ENCODE measurements around the gene SIM2.

The SIM2 gene

DNA sequence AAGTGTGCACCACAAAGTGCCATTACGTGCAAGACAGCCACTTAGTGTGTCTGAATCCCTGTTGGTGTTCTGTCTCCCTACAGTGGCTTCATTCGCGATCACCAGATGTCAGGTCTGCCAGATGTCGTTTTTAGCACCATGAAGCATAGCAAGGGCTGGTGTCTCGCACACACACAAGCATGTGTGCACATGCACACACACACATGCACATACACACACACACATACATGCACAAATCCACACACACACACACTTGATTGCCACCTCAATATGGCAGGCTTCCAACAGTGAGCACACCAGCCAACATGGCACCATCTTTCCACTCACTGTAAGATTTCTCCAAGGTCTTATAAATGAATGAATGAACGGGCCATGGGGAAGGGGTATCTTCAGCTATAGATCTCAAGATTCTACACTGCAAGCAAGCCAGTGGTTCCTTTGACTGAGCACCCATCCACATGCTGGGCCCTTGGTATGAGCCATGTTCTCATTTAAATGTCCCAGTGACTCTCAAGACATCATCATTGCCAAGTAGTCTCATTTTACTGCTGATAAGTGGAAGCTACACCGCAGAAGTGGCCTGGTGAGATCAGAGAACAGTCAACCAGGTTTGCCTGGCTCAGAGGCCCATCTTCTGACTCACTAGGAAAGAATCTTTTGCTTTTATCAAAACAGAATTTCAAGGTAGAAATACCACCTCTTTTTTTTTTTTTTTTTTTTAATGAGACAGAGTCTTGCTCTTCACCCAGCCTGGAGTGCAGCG, 84.9 kb downstream of the SIM2 start:
- Histone ChIP-seq H3K9me3 (replicated peaks; ENCODE audit: low read length) (no peaks in the 10 kb centered on the region), H3K27me3 (ENCODE audit: control insufficient read depth, insufficient read depth, low read length) (no peaks in the 10 kb centered on the region), H3K4me1 (ENCODE audit: control insufficient read depth, insufficient read depth, low read length) (peaks cover 9% of the 10 kb centered on the region), H3K4me3 (ENCODE audit: low read length) (no peak overlapping the region), H3K9ac (ENCODE audit: low read depth, low read length) (no peak overlapping the region), H3K4me2 (ENCODE audit: low read length) (no peak overlapping the region), H3K36me3 (ENCODE audit: insufficient read depth, low read length) (no peaks in the 10 kb centered on the region)

DNA sequence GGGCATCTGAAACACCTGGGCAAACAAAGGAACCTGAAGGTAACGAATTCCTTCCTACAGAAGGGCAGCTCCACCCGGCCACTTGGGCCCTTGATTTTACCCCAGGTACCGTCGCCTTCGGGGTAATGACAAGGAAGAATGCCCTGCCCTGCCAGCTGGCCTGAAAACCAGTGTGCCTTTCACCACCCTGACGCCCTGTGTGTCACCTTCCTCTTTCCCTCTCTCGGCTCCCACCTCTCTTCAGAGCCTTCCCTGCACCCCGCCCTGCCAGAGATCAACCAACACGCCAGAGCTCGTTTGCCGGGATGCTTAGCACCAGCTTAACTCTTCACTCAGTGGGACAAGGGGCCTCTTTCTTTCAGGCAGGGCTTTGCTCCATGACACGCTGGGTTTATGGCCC, 86.0 kb downstream of the SIM2 start:
- no peak overlapping the region for H3K4me3 ChIP-seq (ENCODE audit: low read length)
- H3K9ac ChIP-seq (ENCODE audit: low read depth, low read length): no peak overlapping the region
- H3K36me3 ChIP-seq (ENCODE audit: insufficient read depth, low read length): no peaks in the 10 kb centered on the region
- no peak overlapping the region for H3K4me2 ChIP-seq (ENCODE audit: low read length)
- no peaks in the 10 kb centered on the region for H3K27me3 ChIP-seq (ENCODE audit: control insufficient read depth, insufficient read depth, low read length)
- no peaks in the 10 kb centered on the region for H3K9me3 ChIP-seq (replicated peaks; ENCODE audit: low read length)
- peaks cover 9% of the 10 kb centered on the region for H3K4me1 ChIP-seq (ENCODE audit: control insufficient read depth, insufficient read depth, low read length)

DNA sequence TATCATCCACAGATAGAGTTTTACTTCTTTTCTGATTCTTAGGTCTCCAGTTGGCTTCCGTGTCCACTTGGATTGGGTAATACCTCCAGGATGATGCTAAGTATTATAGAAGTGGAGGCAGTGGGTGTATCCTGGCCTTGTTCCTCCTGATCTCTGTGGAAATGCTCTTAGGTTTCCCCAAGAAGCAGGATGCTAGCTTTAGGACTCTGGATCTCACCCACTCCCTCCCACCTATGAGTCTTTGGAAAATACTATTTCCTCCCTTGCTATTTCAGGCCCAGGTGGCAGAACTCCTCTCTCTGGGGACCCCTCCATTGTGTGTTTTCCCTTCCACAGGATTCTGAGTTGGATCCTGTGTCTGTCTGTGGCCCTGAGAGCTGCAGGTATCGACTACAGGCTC, 86.7 kb downstream of the SIM2 start:
- Histone ChIP-seq H3K9ac (ENCODE audit: low read depth, low read length) (no peak overlapping the region), H3K4me2 (ENCODE audit: low read length) (no peak overlapping the region), H3K27me3 (ENCODE audit: control insufficient read depth, insufficient read depth, low read length) (no peaks in the 10 kb centered on the region), H3K9me3 (replicated peaks; ENCODE audit: low read length) (no peaks in the 10 kb centered on the region), H3K4me3 (ENCODE audit: low read length) (no peak overlapping the region), H3K4me1 (ENCODE audit: control insufficient read depth, insufficient read depth, low read length) (peaks cover 9% of the 10 kb centered on the region), H3K36me3 (ENCODE audit: insufficient read depth, low read length) (no peaks in the 10 kb centered on the region)

GRCh38 chr21:36786186-36786585, 87.3 kb downstream of the SIM2 start:
- no peaks in the 10 kb centered on the region for H3K36me3 ChIP-seq (ENCODE audit: insufficient read depth, low read length)
- H3K4me3 ChIP-seq (ENCODE audit: low read length): no peak overlapping the region
- H3K9me3 ChIP-seq (replicated peaks; ENCODE audit: low read length): no peaks in the 10 kb centered on the region
- H3K9ac ChIP-seq (ENCODE audit: low read depth, low read length): no peak overlapping the region
- no peaks in the 10 kb centered on the region for H3K27me3 ChIP-seq (ENCODE audit: control insufficient read depth, insufficient read depth, low read length)
- H3K4me1 ChIP-seq (ENCODE audit: control insufficient read depth, insufficient read depth, low read length): peaks cover 9% of the 10 kb centered on the region
- H3K4me2 ChIP-seq (ENCODE audit: low read length): no peak overlapping the region

- H3K9ac ChIP-seq (ENCODE audit: low read depth, low read length): no peak overlapping the region
Observed at GRCh38 chr21:36788120-36788638, 89.3 kb downstream of the SIM2 start.

GRCh38 chr21:36790616-36791015, 91.7 kb downstream of the SIM2 start:
- peaks cover 12% of the 10 kb centered on the region for H3K4me1 ChIP-seq (ENCODE audit: control insufficient read depth, insufficient read depth, low read length)
- H3K4me3 ChIP-seq (ENCODE audit: low read length): no peak overlapping the region
- no peaks in the 10 kb centered on the region for H3K36me3 ChIP-seq (ENCODE audit: insufficient read depth, low read length)
- no peak overlapping the region for H3K4me2 ChIP-seq (ENCODE audit: low read length)
- H3K9ac ChIP-seq (ENCODE audit: low read depth, low read length): no peak overlapping the region
- H3K9me3 ChIP-seq (replicated peaks; ENCODE audit: low read length): no peaks in the 10 kb centered on the region
- H3K27me3 ChIP-seq (ENCODE audit: control insufficient read depth, insufficient read depth, low read length): no peaks in the 10 kb centered on the region

More at GRCh38 chr21:36788120-36788638, 89.3 kb downstream of the SIM2 start:
- Histone ChIP-seq H3K4me2 (ENCODE audit: low read length) (no peak overlapping the region), H3K27me3 (ENCODE audit: control insufficient read depth, insufficient read depth, low read length) (no peaks in the 10 kb centered on the region), H3K36me3 (ENCODE audit: insufficient read depth, low read length) (no peaks in the 10 kb centered on the region), H3K4me3 (ENCODE audit: low read length) (no peak overlapping the region), H3K4me1 (ENCODE audit: control insufficient read depth, insufficient read depth, low read length) (peaks cover 15% of the 10 kb centered on the region), H3K9me3 (replicated peaks; ENCODE audit: low read length) (no peaks in the 10 kb centered on the region)

GRCh38 chr21:36791180-36791579, 92.3 kb downstream of the SIM2 start:
- Histone ChIP-seq H3K4me1 (ENCODE audit: control insufficient read depth, insufficient read depth, low read length) (peaks cover 12% of the 10 kb centered on the region), H3K9me3 (replicated peaks; ENCODE audit: low read length) (peaks cover under 1% of the 10 kb centered on the region), H3K4me3 (ENCODE audit: low read length) (no peak overlapping the region), H3K27me3 (ENCODE audit: control insufficient read depth, insufficient read depth, low read length) (no peaks in the 10 kb centered on the region), H3K36me3 (ENCODE audit: insufficient read depth, low read length) (no peaks in the 10 kb centered on the region), H3K9ac (ENCODE audit: low read depth, low read length) (no peak overlapping the region), H3K4me2 (ENCODE audit: low read length) (no peak overlapping the region)

DNA sequence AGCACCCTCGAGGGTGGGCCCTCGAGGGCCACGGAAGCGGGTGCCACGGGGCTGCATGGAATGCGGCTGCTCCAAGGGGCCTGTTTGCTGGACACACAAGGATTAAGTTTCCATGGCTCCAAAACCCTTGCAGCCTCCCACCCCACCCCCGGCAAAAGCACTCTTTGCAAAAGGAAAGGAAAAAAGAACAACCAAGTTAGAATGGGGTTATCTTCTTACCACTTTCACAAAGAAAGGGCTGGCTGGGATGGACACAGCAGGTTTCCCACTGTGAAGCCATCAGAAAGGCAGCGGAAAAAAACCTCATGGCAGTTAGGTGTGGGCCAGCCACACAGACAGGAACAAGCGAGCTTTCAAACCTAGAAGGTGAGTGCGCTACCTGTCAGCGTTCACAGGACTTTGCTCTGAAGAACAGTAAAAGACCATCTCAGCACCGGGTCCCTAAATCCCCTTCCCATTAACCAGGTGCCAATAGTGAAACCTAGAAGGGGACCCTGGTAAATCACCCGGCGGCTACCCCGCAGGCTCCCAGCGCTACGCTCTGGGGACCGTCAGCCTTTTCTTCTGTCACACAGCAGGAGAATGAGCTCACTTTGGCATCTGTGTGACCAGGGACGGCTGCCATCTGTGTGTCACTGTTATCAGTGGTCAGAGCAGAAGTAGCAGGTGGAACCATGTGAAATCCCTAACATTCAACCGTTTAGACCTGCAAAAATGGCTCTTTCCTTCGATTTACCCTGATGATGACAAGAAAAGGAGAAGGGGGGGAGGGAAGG, 93.0 kb downstream of the SIM2 start:
- Histone ChIP-seq H3K4me2 (ENCODE audit: low read length) (no peak overlapping the region), H3K36me3 (ENCODE audit: insufficient read depth, low read length) (no peaks in the 10 kb centered on the region), H3K9ac (ENCODE audit: low read depth, low read length) (no peak overlapping the region), H3K4me3 (ENCODE audit: low read length) (no peak overlapping the region), H3K4me1 (ENCODE audit: control insufficient read depth, insufficient read depth, low read length) (peaks cover 12% of the 10 kb centered on the region), H3K9me3 (replicated peaks; ENCODE audit: low read length) (peaks cover 6% of the 10 kb centered on the region), H3K27me3 (ENCODE audit: control insufficient read depth, insufficient read depth, low read length) (no peaks in the 10 kb centered on the region)

DNA sequence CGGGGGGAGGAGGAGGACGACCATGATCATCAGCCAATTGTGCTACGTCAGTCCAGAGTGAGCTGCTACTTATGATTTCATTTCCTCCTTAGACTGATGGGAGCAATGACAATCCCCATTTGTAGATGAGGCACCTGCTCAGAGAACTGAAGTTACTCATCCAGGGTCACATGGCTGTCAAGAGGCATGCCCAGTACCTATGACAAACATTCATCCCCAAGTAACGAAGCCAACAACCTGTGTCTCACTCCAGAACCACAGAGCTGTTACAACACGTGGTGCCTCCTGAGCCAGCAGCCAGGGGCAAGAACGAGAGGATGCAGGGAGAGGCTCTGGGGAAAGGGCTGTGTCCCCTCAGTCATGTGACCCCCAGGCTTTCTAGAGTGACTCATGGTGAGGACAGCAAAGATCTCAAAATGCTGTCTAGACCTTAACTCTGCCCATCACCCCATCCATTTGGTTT, 93.6 kb downstream of the SIM2 start:
- Histone ChIP-seq H3K27me3 (ENCODE audit: control insufficient read depth, insufficient read depth, low read length) (no peaks in the 10 kb centered on the region), H3K36me3 (ENCODE audit: insufficient read depth, low read length) (no peaks in the 10 kb centered on the region), H3K4me1 (ENCODE audit: control insufficient read depth, insufficient read depth, low read length) (peaks cover 12% of the 10 kb centered on the region), H3K4me2 (ENCODE audit: low read length) (peak overlapping the region; percentile 11), H3K9me3 (replicated peaks; ENCODE audit: low read length) (peaks cover 6% of the 10 kb centered on the region), H3K9ac (ENCODE audit: low read depth, low read length) (no peak overlapping the region), H3K4me3 (ENCODE audit: low read length) (no peak overlapping the region)

- H3K9me3 ChIP-seq (replicated peaks; ENCODE audit: low read length): peaks cover 6% of the 10 kb centered on the region
- H3K36me3 ChIP-seq (ENCODE audit: insufficient read depth, low read length): no peaks in the 10 kb centered on the region
Observed at GRCh38 chr21:36796070-36796469, 97.2 kb downstream of the SIM2 start.

DNA sequence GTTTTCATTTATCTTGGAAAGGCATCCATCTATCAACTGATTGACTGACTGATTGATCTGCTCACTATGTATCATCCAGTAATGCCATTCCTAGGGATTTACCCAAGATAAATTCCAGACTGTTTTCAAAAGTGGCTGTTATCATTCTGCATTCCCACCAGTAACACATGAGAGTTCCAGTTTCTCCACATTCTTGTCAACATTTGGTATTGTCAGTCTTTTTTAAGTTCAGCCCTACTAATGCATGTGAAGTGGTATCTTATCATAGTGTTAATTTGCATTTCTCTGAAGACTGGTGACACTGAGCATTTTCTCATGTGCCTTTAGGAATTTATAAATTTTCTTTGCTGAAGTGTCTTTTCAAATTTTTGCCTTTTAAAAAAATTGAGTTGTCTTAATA, 99.6 kb downstream of the SIM2 start:
- Histone ChIP-seq H3K4me1 (ENCODE audit: control insufficient read depth, insufficient read depth, low read length) (no peaks in the 10 kb centered on the region), H3K4me2 (ENCODE audit: low read length) (no peak overlapping the region), H3K27me3 (ENCODE audit: control insufficient read depth, insufficient read depth, low read length) (no peaks in the 10 kb centered on the region), H3K9ac (ENCODE audit: low read depth, low read length) (no peak overlapping the region), H3K36me3 (ENCODE audit: insufficient read depth, low read length) (no peaks in the 10 kb centered on the region), H3K9me3 (replicated peaks; ENCODE audit: low read length) (peaks cover 6% of the 10 kb centered on the region), H3K4me3 (ENCODE audit: low read length) (no peak overlapping the region)

More at GRCh38 chr21:36796070-36796469, 97.2 kb downstream of the SIM2 start:
- Histone ChIP-seq H3K9ac (ENCODE audit: low read depth, low read length) (no peak overlapping the region), H3K4me2 (ENCODE audit: low read length) (no peak overlapping the region), H3K4me1 (ENCODE audit: control insufficient read depth, insufficient read depth, low read length) (peaks cover 6% of the 10 kb centered on the region), H3K27me3 (ENCODE audit: control insufficient read depth, insufficient read depth, low read length) (no peaks in the 10 kb centered on the region), H3K4me3 (ENCODE audit: low read length) (no peak overlapping the region)

Data from skeletal muscle satellite cell (primary cell).